K562 treated with DMSO at 1 percent for 48 hours (cell line): ENCODE measurements around the gene GLCCI1. TPM values are rescaled to one million over a fixed set of nuclear protein-coding genes. Genes with fewer than 3 reads are reported as not detected.

Experiments used
- total RNA-seq: library from RNA; unstranded; fragments of 300-600 nt; gene quantifications from 2 replicates; pipeline ENCODE4 v1.2.3, GENCODE V29; 2022; ENCODE audit warnings: low replicate concordance; ENCODE audit errors: extremely low read depth

GLCCI1 gene
- total RNA-seq: not detected in 2 replicates

GRCh38 chr7:7968544-7969305 is at the start of gene GLCCI1:
TSS of gene GLCCI1 (plus strand) at chr7:7968796. CDS start at chr7:7969351, 555 bp downstream.

